ENCODE measurements around the gene MAGI2.
"Not testable (repeated sequence)": the region's sequence is repeated elsewhere in the genome, so short reads cannot be mapped to it uniquely, and the experiment has no call there.

DNA sequence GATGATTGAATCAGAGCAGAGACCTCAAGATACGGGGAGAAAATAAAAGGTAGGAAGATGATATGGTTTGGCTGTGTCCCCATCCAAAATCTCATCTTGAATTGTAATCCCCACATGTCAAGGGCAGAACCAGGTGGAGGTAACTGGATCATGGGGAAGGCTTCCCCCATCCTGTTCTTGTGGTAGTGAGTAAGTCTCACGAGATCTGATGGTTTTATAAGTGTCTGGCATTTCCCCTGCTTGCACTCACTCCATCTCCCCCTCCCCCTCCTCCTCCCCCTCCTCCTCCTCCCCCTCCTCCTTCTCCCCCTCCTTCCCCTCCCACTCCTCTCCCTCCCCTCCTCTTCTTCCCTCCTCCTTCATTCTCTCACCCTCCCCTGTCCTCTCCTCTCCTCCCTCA lies 950.2 kb downstream of the MAGI2 start:
- TF ChIP-seq, protein P1, sequence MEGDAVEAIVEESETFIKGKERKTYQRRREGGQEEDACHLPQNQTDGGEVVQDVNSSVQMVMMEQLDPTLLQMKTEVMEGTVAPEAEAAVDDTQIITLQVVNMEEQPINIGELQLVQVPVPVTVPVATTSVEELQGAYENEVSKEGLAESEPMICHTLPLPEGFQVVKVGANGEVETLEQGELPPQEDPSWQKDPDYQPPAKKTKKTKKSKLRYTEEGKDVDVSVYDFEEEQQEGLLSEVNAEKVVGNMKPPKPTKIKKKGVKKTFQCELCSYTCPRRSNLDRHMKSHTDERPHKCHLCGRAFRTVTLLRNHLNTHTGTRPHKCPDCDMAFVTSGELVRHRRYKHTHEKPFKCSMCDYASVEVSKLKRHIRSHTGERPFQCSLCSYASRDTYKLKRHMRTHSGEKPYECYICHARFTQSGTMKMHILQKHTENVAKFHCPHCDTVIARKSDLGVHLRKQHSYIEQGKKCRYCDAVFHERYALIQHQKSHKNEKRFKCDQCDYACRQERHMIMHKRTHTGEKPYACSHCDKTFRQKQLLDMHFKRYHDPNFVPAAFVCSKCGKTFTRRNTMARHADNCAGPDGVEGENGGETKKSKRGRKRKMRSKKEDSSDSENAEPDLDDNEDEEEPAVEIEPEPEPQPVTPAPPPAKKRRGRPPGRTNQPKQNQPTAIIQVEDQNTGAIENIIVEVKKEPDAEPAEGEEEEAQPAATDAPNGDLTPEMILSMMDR (conservative IDR thresholded peaks at IDR 0.05 in 1 of 2, IDR thresholded peaks at IDR 0.05 in 1 of 2; ENCODE audit: extremely low read depth in 1 of 2, insufficient read depth in 1 of 2, low read depth in 1 of 2, low read length in 2 of 2) = not testable (repeated sequence)
- not testable (repeated sequence) for TF ChIP-seq EZH2 (IDR thresholded peaks at IDR 0.05; ENCODE audit: borderline replicate concordance, low read length)
